Heart left ventricle (tissue), 13 donors: ENCODE measurements around the gene UROC1.

Experiments used
- CTCF ChIP-seq, 12 donors: fragments of 200-600 bp; sonication (generic) in 4 of 12; IDR thresholded peaks; one replicate each; pipeline versions ENCODE4 v1.5.0 to v1.8.0; 2018 to 2022; ENCODE audit warnings: antibody characterized with exemption in 12 of 12, mild to moderate bottlenecking in 5 of 12
- POLR2A ChIP-seq, 2 donors: fragments of 450-650 bp; IDR thresholded peaks; one replicate each; pipeline ENCODE4 v1.6.1; 2017; ENCODE audit warnings: antibody characterized with exemption in 2 of 2, mild to moderate bottlenecking in 2 of 2, moderate library complexity in 2 of 2
- donor health status: ischemic (EF 13 %, LVEDD 7.1; RV severe dilation, severe dysfunction).
- donor health status: DM: no; HTN: yes; CAD: no.
- donor health status: DM: no; HTN: no; CAD: no.
- donor health status: ischemic (EF 25% LVEDD 6.9; RV normal size, moderate dysfunction).
- donor health status: ischemic (EF 25% LVEDD 5.7; RV mildly dilated, moderate dysfunction).
- donor health status: ischemic (EF 35%, LVEDD 5.7; RV mildly dilated, moderate dysfunction).
- donor health status: nonischemic (EF 11% LVEDD 7.7; RV severe dilation, severe dysfunction).
- donor health status: DM: yes; HTN: yes; CAD: no.
- donor health status: PGD.
- donor health status: ischemic (EF 29% LVEDD 5.4; RV normal size, mild dysfunction).
- donor health status: nonischemic (EF 23%, LVEDD 6.1; RV moderate dilation, normal function).

- TF ChIP-seq CTCF (IDR thresholded peaks at IDR 0.05) (no peak), POLR2A (IDR thresholded peaks at IDR 0.05) (no peak)
Observed at GRCh38 chr3:126448136-126448892, 69.3 kb downstream of the UROC1 start.
